OCI-LY7 (cell line): ENCODE measurements around the gene BBLN.

ENCODE experiments used
- CTCF ChIP-seq: fragments of 200-600 bp; sonication (generic); conservative IDR thresholded peaks from 2 replicates; pipeline ENCODE4 v1.5.1; 2014; ENCODE audit warnings: mild to moderate bottlenecking, antibody characterized with exemption, low read length, moderate library complexity, mixed read lengths
- EZH2phosphoT487 ChIP-seq: fragments of 200-600 bp; sonication (generic); IDR thresholded peaks from 2 replicates; pipeline ENCODE4 v1.6.1; 2018; ENCODE audit warnings: low read depth, borderline replicate concordance, mild to moderate bottlenecking, mixed run types, antibody characterized with exemption, low read length, moderate library complexity, mixed read lengths

- TF ChIP-seq CTCF (no peak), EZH2phosphoT487 (no peak)
Observed at GRCh38 chr9:128145536-128145935, 14.5 kb upstream of the BBLN start.
